Stomach (tissue), 4 donors: ENCODE data around the gene G6PC1.
"Not testable (repeated sequence)": the region's sequence is repeated elsewhere in the genome, so short reads cannot be mapped to it uniquely, and the experiment has no call there.

Source experiments
- EP300 ChIP-seq: sonication (generic); formaldehyde crosslinking; IDR thresholded peaks from one replicate; pipeline ENCODE4 v1.6.1; 2017; ENCODE audit warnings: antibody characterized with exemption
- POLR2A ChIP-seq, 4 donors: fragments of 450-650 bp; IDR thresholded peaks; one replicate each; pipeline ENCODE4 v1.6.1; 2016; ENCODE audit warnings: antibody characterized with exemption in 4 of 4, control low read depth in 2 of 4, mild to moderate bottlenecking in 1 of 4, moderate library complexity in 1 of 4
- TF ChIP-seq, protein P1 (sequence below), 7 experiments: fragments of 450-650 bp in 4 of 7; fragments of 200-600 bp in 3 of 7; sonication (generic) in 3 of 7; IDR thresholded peaks; one replicate each; pipeline ENCODE4 v1.5.1; 2016 to 2019; ENCODE audit warnings: antibody characterized with exemption in 7 of 7, control low read depth in 2 of 7, mild to moderate bottlenecking in 1 of 7

DNA sequence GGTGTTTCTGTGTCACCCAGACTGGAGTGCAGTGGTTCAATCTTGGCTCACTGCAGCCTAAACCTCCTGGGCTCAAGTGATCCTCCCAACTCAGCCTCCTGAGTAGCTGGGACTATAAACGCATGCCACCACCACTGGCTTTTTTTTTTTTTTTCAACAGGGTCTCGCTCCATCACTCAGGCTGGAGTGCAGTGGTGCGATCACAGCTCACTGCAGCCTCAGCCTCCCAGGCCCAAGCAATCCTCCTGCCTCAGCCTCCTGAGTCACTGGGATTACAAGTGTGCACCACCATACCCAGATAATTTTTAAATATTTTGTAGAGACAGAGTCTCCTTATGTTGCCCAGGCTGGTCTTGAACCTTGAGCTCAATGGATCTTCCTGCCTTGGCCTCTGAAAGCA, 14.8 kb upstream of the G6PC1 start:
- TF ChIP-seq, protein P1, sequence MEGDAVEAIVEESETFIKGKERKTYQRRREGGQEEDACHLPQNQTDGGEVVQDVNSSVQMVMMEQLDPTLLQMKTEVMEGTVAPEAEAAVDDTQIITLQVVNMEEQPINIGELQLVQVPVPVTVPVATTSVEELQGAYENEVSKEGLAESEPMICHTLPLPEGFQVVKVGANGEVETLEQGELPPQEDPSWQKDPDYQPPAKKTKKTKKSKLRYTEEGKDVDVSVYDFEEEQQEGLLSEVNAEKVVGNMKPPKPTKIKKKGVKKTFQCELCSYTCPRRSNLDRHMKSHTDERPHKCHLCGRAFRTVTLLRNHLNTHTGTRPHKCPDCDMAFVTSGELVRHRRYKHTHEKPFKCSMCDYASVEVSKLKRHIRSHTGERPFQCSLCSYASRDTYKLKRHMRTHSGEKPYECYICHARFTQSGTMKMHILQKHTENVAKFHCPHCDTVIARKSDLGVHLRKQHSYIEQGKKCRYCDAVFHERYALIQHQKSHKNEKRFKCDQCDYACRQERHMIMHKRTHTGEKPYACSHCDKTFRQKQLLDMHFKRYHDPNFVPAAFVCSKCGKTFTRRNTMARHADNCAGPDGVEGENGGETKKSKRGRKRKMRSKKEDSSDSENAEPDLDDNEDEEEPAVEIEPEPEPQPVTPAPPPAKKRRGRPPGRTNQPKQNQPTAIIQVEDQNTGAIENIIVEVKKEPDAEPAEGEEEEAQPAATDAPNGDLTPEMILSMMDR (IDR thresholded peaks at IDR 0.05) = not testable (repeated sequence)
- not testable (repeated sequence) for TF ChIP-seq EP300; POLR2A (IDR thresholded peaks at IDR 0.05)
